H1 (cell line): ENCODE results near the gene HAGH. TPM values are rescaled to one million over a fixed set of nuclear protein-coding genes. Genes with fewer than 3 reads are reported as not detected.

ENCODE experiments used
- TAF1 ChIP-seq: IDR thresholded peaks from 2 replicates; pipeline ENCODE4 v1.6.1; 2011; ENCODE audit warnings: mild to moderate bottlenecking, low read depth, low read length
- YY1 ChIP-seq: IDR thresholded peaks from 2 replicates; pipeline ENCODE4 v1.6.1; 2011; ENCODE audit warnings: low read depth, mild to moderate bottlenecking, low read length
- polyA plus RNA-seq, 7 experiments: library from polyadenylated mRNA; depleted of rRNA in 3 of 7; stranded (reverse) in 5 of 7; unstranded in 2 of 7; fragments of >200 nt in 5 of 7; fragments of 200-250 nt in 2 of 7; gene quantifications; 1 replicate in 5 of 7; 2 replicates in 1 of 7; 4 replicates in 1 of 7; pipeline versions ENCODE4 v1.2.1 to v1.2.3, GENCODE V29; 2011 to 2013; ENCODE audit warnings: missing spikeins in 2 of 7, mixed read lengths in 2 of 7
- total RNA-seq: library from RNA; stranded (reverse); fragmentation: NEBNext Ultra II Directional; extraction: Animal tissue kit (Norgen Biotek cat#: 25700); gene quantifications from 2 replicates; pipeline ENCODE4 v1.2.1, GENCODE V29; 2021

The HAGH gene
- total and polyA plus RNA-seq, 2 of the 8 experiments (the other 6 are each of a cell fraction or from before 2014, with no cell fraction given): 28.7 to 40.6 TPM

GRCh38 chr16:1779741-1780676 is 46.6 kb downstream of the HAGH start (continued):
- TF ChIP-seq TAF1 (no peak), YY1 (no peak)
